Measurements from ENCODE around the gene TCF4. TPM values are rescaled to one million over a fixed set of nuclear protein-coding genes. Genes with fewer than 3 reads are reported as not detected.

Gene TCF4
- total and polyA plus RNA-seq, 2 donors: 12.7 to 36.6 TPM

- whole genome bisulfite sequencing: 96% methylated on average over 11 of the region's 11 CpGs
- no peaks in the 10 kb centered on the region for H3K36me3 ChIP-seq (ENCODE audit: control insufficient read depth in 2 of 2, insufficient read depth in 2 of 2, low read length in 1 of 2)
- no peak overlapping the region for H3K27ac ChIP-seq (ENCODE audit: low read depth in 1 of 2, low read length in 1 of 2)
- no peaks in the 10 kb centered on the region for H3K27me3 ChIP-seq (ENCODE audit: control insufficient read depth in 2 of 2, insufficient read depth in 1 of 2, low read length in 1 of 2)
- no peak for DNase-seq (ENCODE audit: low read depth in 6 of 9, low spot score in 9 of 9)
- H3K4me3 ChIP-seq (ENCODE audit: low read length in 2 of 2): no peak overlapping the region
- no peaks in the 10 kb centered on the region for H3K9me3 ChIP-seq (ENCODE audit: control insufficient read depth in 2 of 2, insufficient read depth in 1 of 2, low read length in 1 of 2)
- peaks cover 0 to 2% of the 10 kb centered on the region in 2 donors for H3K4me1 ChIP-seq (ENCODE audit: control insufficient read depth in 2 of 2, insufficient read depth in 2 of 2, low read length in 2 of 2)
These were observed 285.7 kb downstream of the TCF4 start for GRCh38 chr18:55302167-55302833.

GRCh38 chr18:55301824-55302166 lies 286.2 kb downstream of the TCF4 start:
- Histone ChIP-seq H3K27me3 (ENCODE audit: control insufficient read depth in 2 of 2, insufficient read depth in 1 of 2, low read length in 1 of 2) (no peaks in the 10 kb centered on the region), H3K27ac (ENCODE audit: low read depth in 1 of 2, low read length in 1 of 2) (no peak overlapping the region), H3K9me3 (ENCODE audit: control insufficient read depth in 2 of 2, insufficient read depth in 1 of 2, low read length in 1 of 2) (no peaks in the 10 kb centered on the region), H3K4me3 (ENCODE audit: low read length in 2 of 2) (no peak overlapping the region), H3K4me1 (ENCODE audit: control insufficient read depth in 2 of 2, insufficient read depth in 2 of 2, low read length in 2 of 2) (peaks cover 0 to 2% of the 10 kb centered on the region in 2 donors), H3K36me3 (ENCODE audit: control insufficient read depth in 2 of 2, insufficient read depth in 2 of 2, low read length in 1 of 2) (no peaks in the 10 kb centered on the region)
- 88% methylated on average over 8 of the region's 8 CpGs for WGBS
- no peak for DNase-seq (ENCODE audit: low read depth in 6 of 9, low spot score in 9 of 9)

- H3K4me3 ChIP-seq (ENCODE audit: low read length in 2 of 2): no peak overlapping the region
- no peaks in the 10 kb centered on the region for H3K36me3 ChIP-seq (ENCODE audit: control insufficient read depth in 2 of 2, insufficient read depth in 2 of 2, low read length in 1 of 2)
- H3K27ac ChIP-seq (ENCODE audit: low read depth in 1 of 2, low read length in 1 of 2): no peak overlapping the region
- no peaks in the 10 kb centered on the region for H3K9me3 ChIP-seq (ENCODE audit: control insufficient read depth in 2 of 2, insufficient read depth in 1 of 2, low read length in 1 of 2)
- peaks cover 0 to 2% of the 10 kb centered on the region in 2 donors for H3K4me1 ChIP-seq (ENCODE audit: control insufficient read depth in 2 of 2, insufficient read depth in 2 of 2, low read length in 2 of 2)
- DNase-seq (ENCODE audit: low read depth in 6 of 9, low spot score in 9 of 9): no peak
- 96% methylated on average over 14 of the region's 14 CpGs for WGBS
- no peaks in the 10 kb centered on the region for H3K27me3 ChIP-seq (ENCODE audit: control insufficient read depth in 2 of 2, insufficient read depth in 1 of 2, low read length in 1 of 2)
These were observed 287.0 kb downstream of the TCF4 start for GRCh38 chr18:55300936-55301531.

- Histone ChIP-seq H3K4me3 (ENCODE audit: low read length in 2 of 2) (no peak overlapping the region), H3K36me3 (ENCODE audit: control insufficient read depth in 2 of 2, insufficient read depth in 2 of 2, low read length in 1 of 2) (no peaks in the 10 kb centered on the region), H3K27ac (ENCODE audit: low read depth in 1 of 2, low read length in 1 of 2) (no peak overlapping the region), H3K9me3 (ENCODE audit: control insufficient read depth in 2 of 2, insufficient read depth in 1 of 2, low read length in 1 of 2) (no peaks in the 10 kb centered on the region), H3K27me3 (ENCODE audit: control insufficient read depth in 2 of 2, insufficient read depth in 1 of 2, low read length in 1 of 2) (no peaks in the 10 kb centered on the region), H3K4me1 (ENCODE audit: control insufficient read depth in 2 of 2, insufficient read depth in 2 of 2, low read length in 2 of 2) (peaks cover 0 to 2% of the 10 kb centered on the region in 2 donors)
- DNase-seq (ENCODE audit: low read depth in 6 of 9, low spot score in 9 of 9): no peak
- 94% methylated on average over 11 of the region's 11 CpGs for WGBS
These were observed 287.5 kb downstream of the TCF4 start for GRCh38 chr18:55300421-55300935.

- Histone ChIP-seq H3K9me3 (ENCODE audit: control insufficient read depth in 2 of 2, insufficient read depth in 1 of 2, low read length in 1 of 2) (no peaks in the 10 kb centered on the region), H3K27ac (ENCODE audit: low read depth in 1 of 2, low read length in 1 of 2) (no peak overlapping the region), H3K27me3 (ENCODE audit: control insufficient read depth in 2 of 2, insufficient read depth in 1 of 2, low read length in 1 of 2) (no peaks in the 10 kb centered on the region), H3K4me1 (ENCODE audit: control insufficient read depth in 2 of 2, insufficient read depth in 2 of 2, low read length in 2 of 2) (peaks cover 0 to 2% of the 10 kb centered on the region in 2 donors), H3K4me3 (ENCODE audit: low read length in 2 of 2) (no peak overlapping the region), H3K36me3 (ENCODE audit: control insufficient read depth in 2 of 2, insufficient read depth in 2 of 2, low read length in 1 of 2) (no peaks in the 10 kb centered on the region)
- 95% methylated on average over 3 of the region's 3 CpGs for WGBS
- no peak for DNase-seq (ENCODE audit: low read depth in 6 of 9, low spot score in 9 of 9)
These were observed 291.2 kb downstream of the TCF4 start for GRCh38 chr18:55296778-55297177.

- no peak for DNase-seq (ENCODE audit: low read depth in 6 of 9, low spot score in 9 of 9)
- Histone ChIP-seq H3K27ac (ENCODE audit: low read depth in 1 of 2, low read length in 1 of 2) (no peak overlapping the region), H3K36me3 (ENCODE audit: control insufficient read depth in 2 of 2, insufficient read depth in 2 of 2, low read length in 1 of 2) (no peaks in the 10 kb centered on the region), H3K4me3 (ENCODE audit: low read length in 2 of 2) (no peak overlapping the region), H3K9me3 (ENCODE audit: control insufficient read depth in 2 of 2, insufficient read depth in 1 of 2, low read length in 1 of 2) (no peaks in the 10 kb centered on the region), H3K4me1 (ENCODE audit: control insufficient read depth in 2 of 2, insufficient read depth in 2 of 2, low read length in 2 of 2) (peaks cover 0 to 2% of the 10 kb centered on the region in 2 donors), H3K27me3 (ENCODE audit: control insufficient read depth in 2 of 2, insufficient read depth in 1 of 2, low read length in 1 of 2) (no peaks in the 10 kb centered on the region)
- WGBS: 94% methylated on average over 2 of the region's 2 CpGs
These were observed 291.9 kb downstream of the TCF4 start for GRCh38 chr18:55296115-55296514.

- DNase-seq (ENCODE audit: low read depth in 6 of 9, low spot score in 9 of 9): no peak
- H3K9me3 ChIP-seq (ENCODE audit: control insufficient read depth in 2 of 2, insufficient read depth in 1 of 2, low read length in 1 of 2): no peaks in the 10 kb centered on the region
- no peaks in the 10 kb centered on the region for H3K27me3 ChIP-seq (ENCODE audit: control insufficient read depth in 2 of 2, insufficient read depth in 1 of 2, low read length in 1 of 2)
- H3K4me3 ChIP-seq (ENCODE audit: low read length in 2 of 2): no peak overlapping the region
- WGBS: 98% methylated on average over 2 of the region's 2 CpGs
- H3K27ac ChIP-seq (ENCODE audit: low read depth in 1 of 2, low read length in 1 of 2): no peak overlapping the region
- no peaks in the 10 kb centered on the region for H3K36me3 ChIP-seq (ENCODE audit: control insufficient read depth in 2 of 2, insufficient read depth in 2 of 2, low read length in 1 of 2)
- H3K4me1 ChIP-seq (ENCODE audit: control insufficient read depth in 2 of 2, insufficient read depth in 2 of 2, low read length in 2 of 2): no peaks in the 10 kb centered on the region
These were observed 297.1 kb downstream of the TCF4 start for GRCh38 chr18:55290898-55291297.

- Histone ChIP-seq H3K9me3 (ENCODE audit: control insufficient read depth in 2 of 2, insufficient read depth in 1 of 2, low read length in 1 of 2) (no peaks in the 10 kb centered on the region), H3K4me3 (ENCODE audit: low read length in 2 of 2) (no peak overlapping the region), H3K27ac (ENCODE audit: low read depth in 1 of 2, low read length in 1 of 2) (no peak overlapping the region), H3K4me1 (ENCODE audit: control insufficient read depth in 2 of 2, insufficient read depth in 2 of 2, low read length in 2 of 2) (no peaks in the 10 kb centered on the region), H3K27me3 (ENCODE audit: control insufficient read depth in 2 of 2, insufficient read depth in 1 of 2, low read length in 1 of 2) (no peaks in the 10 kb centered on the region), H3K36me3 (ENCODE audit: control insufficient read depth in 2 of 2, insufficient read depth in 2 of 2, low read length in 1 of 2) (no peaks in the 10 kb centered on the region)
- no peak for DNase-seq (ENCODE audit: low read depth in 6 of 9, low spot score in 9 of 9)
- WGBS: 93% methylated on average over 2 of the region's 2 CpGs
These were observed 298.2 kb downstream of the TCF4 start for GRCh38 chr18:55289775-55290174.

- H3K36me3 ChIP-seq (ENCODE audit: control insufficient read depth in 2 of 2, insufficient read depth in 2 of 2, low read length in 1 of 2): no peaks in the 10 kb centered on the region
- WGBS: 92% methylated on average over 3 of the region's 3 CpGs
- DNase-seq (ENCODE audit: low read depth in 6 of 9, low spot score in 9 of 9): no peak
- H3K4me1 ChIP-seq (ENCODE audit: control insufficient read depth in 2 of 2, insufficient read depth in 2 of 2, low read length in 2 of 2): no peaks in the 10 kb centered on the region
- H3K27me3 ChIP-seq (ENCODE audit: control insufficient read depth in 2 of 2, insufficient read depth in 1 of 2, low read length in 1 of 2): no peaks in the 10 kb centered on the region
- H3K9me3 ChIP-seq (ENCODE audit: control insufficient read depth in 2 of 2, insufficient read depth in 1 of 2, low read length in 1 of 2): no peaks in the 10 kb centered on the region
- no peak overlapping the region for H3K27ac ChIP-seq (ENCODE audit: low read depth in 1 of 2, low read length in 1 of 2)
- H3K4me3 ChIP-seq (ENCODE audit: low read length in 2 of 2): no peak overlapping the region
These were observed 298.9 kb downstream of the TCF4 start for GRCh38 chr18:55289048-55289447.

Data from thymus (tissue), 11 donors.